Keratinocyte (primary cell): ENCODE data around the gene URGCP. TPM values are rescaled to one million over a fixed set of nuclear protein-coding genes. Genes with fewer than 3 reads are reported as not detected.

Experiments used
- DNase-seq: peaks from one replicate; pipeline ENCODE4 v3.0.0-alpha.2; 2011; ENCODE audit warnings: low read depth, missing footprints, low spot score
- FAIRE-seq: peaks from 2 replicates; lab custom pipeline; 2011; peaks lifted over from hg19 to GRCh38; lab: Jason Lieb, UNC
- H2AFZ ChIP-seq: 2 replicates; pipeline ENCODE4 v1.6.0; 2012; ENCODE audit warnings: low read length, control low read depth, inconsistent platforms; ENCODE audit not compliant: control insufficient read depth
- H3K27ac ChIP-seq: 2 replicates; pipeline ENCODE4 v1.5.1; 2011; ENCODE audit warnings: low read length; ENCODE audit not compliant: control insufficient read depth, insufficient read depth
- H3K27me3 ChIP-seq: 3 replicates; pipeline ENCODE4 v1.6.0; 2011; ENCODE audit warnings: low read length; ENCODE audit not compliant: control insufficient read depth, insufficient read depth; ENCODE audit errors: extremely low read depth
- H3K36me3 ChIP-seq, 2 experiments: 2 replicates in 1 of 2; 3 replicates in 1 of 2; pipeline ENCODE4 v1.5.1; 2011; ENCODE audit warnings: low read length in 2 of 2, mild to moderate bottlenecking in 1 of 2; ENCODE audit not compliant: control insufficient read depth in 2 of 2, insufficient read depth in 2 of 2; ENCODE audit errors: extremely low read depth in 1 of 2
- H3K4me1 ChIP-seq: 3 replicates; pipeline ENCODE4 v1.5.1; 2011; ENCODE audit warnings: low read length; ENCODE audit not compliant: control insufficient read depth, insufficient read depth; ENCODE audit errors: extremely low read depth
- H3K4me2 ChIP-seq: 3 replicates; pipeline ENCODE4 v1.6.0; 2011; ENCODE audit warnings: low read depth, low read length; ENCODE audit not compliant: control insufficient read depth, insufficient read depth; ENCODE audit errors: extremely low read depth
- H3K4me3 ChIP-seq, 3 experiments: fragments of 200-600 bp in 1 of 3; sonication (generic) in 1 of 3; 2 replicates in 2 of 3; 3 replicates in 1 of 3; pipeline ENCODE4 v1.5.1; 2011 to 2016; ENCODE audit warnings: low read length in 3 of 3, mild to moderate bottlenecking in 3 of 3, control low read depth in 2 of 3, inconsistent platforms in 1 of 3, low read depth in 1 of 3, mixed read lengths in 1 of 3, mixed run types in 1 of 3, moderate library complexity in 1 of 3; ENCODE audit not compliant: control insufficient read depth in 2 of 3, insufficient read depth in 2 of 3; ENCODE audit errors: extremely low read depth in 1 of 3
- H3K79me2 ChIP-seq: 2 replicates; pipeline ENCODE4 v1.6.0; 2012; ENCODE audit warnings: low read length; ENCODE audit not compliant: control insufficient read depth, insufficient read depth
- H3K9ac ChIP-seq: 3 replicates; pipeline ENCODE4 v1.6.0; 2011; ENCODE audit warnings: low read length; ENCODE audit not compliant: control insufficient read depth, insufficient read depth; ENCODE audit errors: extremely low read depth
- H3K9me1 ChIP-seq: 3 replicates; pipeline ENCODE4 v1.6.0; 2011; ENCODE audit warnings: low read length; ENCODE audit not compliant: control insufficient read depth, insufficient read depth; ENCODE audit errors: extremely low read depth
- H3K9me3 ChIP-seq: 2 replicates; pipeline ENCODE4 v1.5.1; 2012; ENCODE audit warnings: low read depth, low read length; ENCODE audit not compliant: control insufficient read depth
- H4K20me1 ChIP-seq: 3 replicates; pipeline ENCODE4 v1.6.0; 2011; ENCODE audit warnings: low read length; ENCODE audit not compliant: control insufficient read depth, insufficient read depth; ENCODE audit errors: extremely low read depth
- CTCF ChIP-seq, 3 experiments: IDR thresholded peaks in 1 of 3; conservative IDR thresholded peaks in 1 of 3; optimal IDR thresholded peaks in 1 of 3; 2 replicates in 2 of 3; 3 replicates in 1 of 3; pipeline versions ENCODE3 to v1.5.1; 2011; ENCODE audit warnings: low read length in 3 of 3, mild to moderate bottlenecking in 3 of 3, moderate library complexity in 2 of 3, control low read depth in 1 of 3, inconsistent platforms in 1 of 3; ENCODE audit not compliant: insufficient read depth in 2 of 3; ENCODE audit errors: extremely low read depth in 1 of 3
- EZH2 ChIP-seq: IDR thresholded peaks from one replicate; pipeline ENCODE4 v1.6.1; 2012; ENCODE audit warnings: inconsistent platforms, mild to moderate bottlenecking, low read length, moderate library complexity
- dilution Hi-C: fragments of 300-500 bp; cut with MboI; formaldehyde crosslinking; loops from one replicate; pipeline ENCODE4 v1.7.0; 2020; ENCODE audit warnings: low sequenced_read_pairs; ENCODE audit not compliant: extremely low pct_ligation_motif_present
- polyA plus RNA-seq, 5 experiments: library from polyadenylated mRNA; depleted of rRNA in 3 of 5; stranded (reverse) in 3 of 5; stranded (forward) in 1 of 5; unstranded in 1 of 5; fragments of >200 nt; gene quantifications; 1 replicate in 1 of 5; 2 replicates in 3 of 5; 3 replicates in 1 of 5; pipeline versions ENCODE4 v1.2.1 to v1.2.3, GENCODE V29; 2011 to 2012; ENCODE audit warnings: missing spikeins in 2 of 5, low read depth in 1 of 5, low replicate concordance in 1 of 5

Gene URGCP
- polyA plus RNA-seq, 1 donor (not counting 4 experiments of a cell fraction or from before 2014, with no cell fraction given) = 27.6 TPM

GRCh38 chr7:43921423-43921822, 15.0 kb upstream of the URGCP start:
- FAIRE-seq = no peak
- no peaks in the 10 kb centered on the region for H3K27me3 ChIP-seq
- no peaks in the 10 kb centered on the region for H3K79me2 ChIP-seq
- no peaks in the 10 kb centered on the region for H3K9me1 ChIP-seq
- DNase-seq = no peak
- dilution Hi-C loops = no loop called here
- H3K9me3 ChIP-seq = no peaks in the 10 kb centered on the region
- no peak overlapping the region for H3K4me2 ChIP-seq
- no peak for TF ChIP-seq CTCF (optimal IDR thresholded peaks at IDR 0.05 in 1 of 3, IDR thresholded peaks at IDR 0.05 in 1 of 3, conservative IDR thresholded peaks at IDR 0.05 in 1 of 3; ENCODE audit: extremely low read depth in 1 of 3, insufficient read depth in 2 of 3, low read length in 3 of 3)
- TF ChIP-seq EZH2 = no peak
- H3K27ac ChIP-seq = no peak overlapping the region
- peaks cover 0 to 3% of the 10 kb centered on the region in 2 experiments for H3K36me3 ChIP-seq
- H2AFZ ChIP-seq = no peak overlapping the region
- H3K4me3 ChIP-seq = no peak overlapping the region
- H3K4me1 ChIP-seq = peaks cover 7% of the 10 kb centered on the region
- no peak overlapping the region for H3K9ac ChIP-seq
- no peaks in the 10 kb centered on the region for H4K20me1 ChIP-seq

GRCh38 chr7:43915907-43916306, 9.5 kb upstream of the URGCP start:
- no peak overlapping the region for H3K27ac ChIP-seq
- H3K4me3 ChIP-seq = no peak overlapping the region
- TF ChIP-seq EZH2 = no peak
- TF ChIP-seq CTCF (optimal IDR thresholded peaks at IDR 0.05 in 1 of 3, IDR thresholded peaks at IDR 0.05 in 1 of 3, conservative IDR thresholded peaks at IDR 0.05 in 1 of 3; ENCODE audit: extremely low read depth in 1 of 3, insufficient read depth in 2 of 3, low read length in 3 of 3) = no peak
- no peaks in the 10 kb centered on the region for H4K20me1 ChIP-seq
- H3K9me1 ChIP-seq = no peaks in the 10 kb centered on the region
- dilution Hi-C loops = no loop called here
- no peak for DNase-seq
- H3K36me3 ChIP-seq = peaks cover 0 to 3% of the 10 kb centered on the region in 2 experiments
- no peaks in the 10 kb centered on the region for H3K9me3 ChIP-seq
- H3K9ac ChIP-seq = no peak overlapping the region
- H2AFZ ChIP-seq = no peak overlapping the region
- no peak overlapping the region for H3K4me2 ChIP-seq
- H3K4me1 ChIP-seq = no peaks in the 10 kb centered on the region
- FAIRE-seq = no peak
- no peaks in the 10 kb centered on the region for H3K79me2 ChIP-seq
- H3K27me3 ChIP-seq = no peaks in the 10 kb centered on the region
